OCI-LY3 (cell line): Measurements from ENCODE around the gene IRS2.

Source experiments
- EZH2phosphoT487 ChIP-seq: fragments of 200-600 bp; shearing (Covaris generic); IDR thresholded peaks from 2 replicates; pipeline ENCODE4 v1.6.1; 2018; ENCODE audit warnings: antibody characterized with exemption, mixed run types, low read depth
- TF ChIP-seq, protein P1 (sequence below): fragments of 200-600, 300-600 bp; sonication (generic); IDR thresholded peaks from 2 replicates; pipeline ENCODE4 v1.5.1; 2014; ENCODE audit warnings: antibody characterized with exemption, low read length, low read depth

DNA sequence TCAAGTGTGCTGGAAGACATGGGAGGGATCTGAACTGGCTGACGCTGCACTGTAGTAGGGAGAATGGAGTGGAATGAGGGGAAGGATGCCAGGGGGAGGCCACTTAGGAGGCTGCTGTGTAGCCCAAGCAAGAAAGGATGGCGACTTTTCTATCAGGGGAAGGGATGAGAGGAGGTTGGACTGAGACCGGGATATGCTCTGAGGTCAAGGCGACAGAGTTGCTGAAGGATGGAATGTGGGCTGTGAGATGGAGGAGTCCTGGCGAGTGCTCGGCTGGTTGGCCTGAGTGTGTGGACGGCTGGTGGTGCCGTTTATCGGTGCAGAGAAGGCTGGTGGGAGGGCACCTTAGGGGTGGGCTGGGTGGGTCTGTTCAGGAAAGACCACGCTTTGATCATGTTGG, 45.7 kb downstream of the IRS2 start:
- TF ChIP-seq, protein P1, sequence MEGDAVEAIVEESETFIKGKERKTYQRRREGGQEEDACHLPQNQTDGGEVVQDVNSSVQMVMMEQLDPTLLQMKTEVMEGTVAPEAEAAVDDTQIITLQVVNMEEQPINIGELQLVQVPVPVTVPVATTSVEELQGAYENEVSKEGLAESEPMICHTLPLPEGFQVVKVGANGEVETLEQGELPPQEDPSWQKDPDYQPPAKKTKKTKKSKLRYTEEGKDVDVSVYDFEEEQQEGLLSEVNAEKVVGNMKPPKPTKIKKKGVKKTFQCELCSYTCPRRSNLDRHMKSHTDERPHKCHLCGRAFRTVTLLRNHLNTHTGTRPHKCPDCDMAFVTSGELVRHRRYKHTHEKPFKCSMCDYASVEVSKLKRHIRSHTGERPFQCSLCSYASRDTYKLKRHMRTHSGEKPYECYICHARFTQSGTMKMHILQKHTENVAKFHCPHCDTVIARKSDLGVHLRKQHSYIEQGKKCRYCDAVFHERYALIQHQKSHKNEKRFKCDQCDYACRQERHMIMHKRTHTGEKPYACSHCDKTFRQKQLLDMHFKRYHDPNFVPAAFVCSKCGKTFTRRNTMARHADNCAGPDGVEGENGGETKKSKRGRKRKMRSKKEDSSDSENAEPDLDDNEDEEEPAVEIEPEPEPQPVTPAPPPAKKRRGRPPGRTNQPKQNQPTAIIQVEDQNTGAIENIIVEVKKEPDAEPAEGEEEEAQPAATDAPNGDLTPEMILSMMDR, result no peak
- TF ChIP-seq EZH2phosphoT487, result no peak
